AG20443 (cell line): Measurements from ENCODE around the gene TTC32.

ENCODE experiments used
- DNase-seq: peaks from one replicate; pipeline ENCODE4 v3.0.0; 2012; ENCODE audit warnings: low spot score, mixed read lengths

The TTC32 gene

GRCh38 chr2:19876751-19877150 lies 25.0 kb downstream of the TTC32 start:
- DNase-seq: no peak

GRCh38 chr2:19875280-19875679 lies 26.5 kb downstream of the TTC32 start:
- no peak for DNase-seq

- DNase-seq: no peak
Observed at GRCh38 chr2:19874726-19875125, 27.1 kb downstream of the TTC32 start.

GRCh38 chr2:19873014-19873413 lies 28.8 kb downstream of the TTC32 start:
- no peak for DNase-seq

- no peak for DNase-seq
Observed at GRCh38 chr2:19872302-19872701, 29.5 kb downstream of the TTC32 start.

- DNase-seq: no peak
Observed at GRCh38 chr2:19871836-19872235, 29.9 kb downstream of the TTC32 start.

GRCh38 chr2:19870792-19871191 lies 31.0 kb downstream of the TTC32 start:
- no peak for DNase-seq

GRCh38 chr2:19868701-19869580 lies 32.8 kb downstream of the TTC32 start:
- DNase-seq: peak; percentile 77

GRCh38 chr2:19868224-19868623 lies 33.6 kb downstream of the TTC32 start:
- no peak for DNase-seq

GRCh38 chr2:19866771-19867170 lies 35.0 kb downstream of the TTC32 start:
- no peak for DNase-seq

- no peak for DNase-seq
Observed at GRCh38 chr2:19865151-19865550, 36.6 kb downstream of the TTC32 start.

- DNase-seq: no peak
Observed at GRCh38 chr2:19864381-19864780, 37.4 kb downstream of the TTC32 start.

- peak; percentile 85 for DNase-seq
Observed at GRCh38 chr2:19863303-19864041, 38.3 kb downstream of the TTC32 start.

GRCh38 chr2:19861813-19862212 lies 40.0 kb downstream of the TTC32 start:
- peak; percentile 33 for DNase-seq

GRCh38 chr2:19860022-19860421 lies 41.8 kb downstream of the TTC32 start:
- DNase-seq: no peak

- DNase-seq: no peak
Observed at GRCh38 chr2:19859565-19859964, 42.2 kb downstream of the TTC32 start.

GRCh38 chr2:19857806-19858205 lies 44.0 kb downstream of the TTC32 start:
- DNase-seq: peak; percentile 75

GRCh38 chr2:19857100-19857499 lies 44.7 kb downstream of the TTC32 start:
- DNase-seq: no peak

GRCh38 chr2:19855542-19856431 lies 46.0 kb downstream of the TTC32 start:
- DNase-seq: no peak

- DNase-seq: no peak
Observed at GRCh38 chr2:19854596-19855541, 46.9 kb downstream of the TTC32 start.

- no peak for DNase-seq
Observed at GRCh38 chr2:19851116-19851695, 50.6 kb downstream of the TTC32 start.
